Stimulated activated CD8-positive, alpha-beta memory T cell treated with anti-CD3 and anti-CD28 coated beads, Interleukin-12 subunit alpha, Interleukin-12 subunit beta, amount 100 ng/mL, for 24 hours (primary cell): ENCODE results near the gene ANXA11.

ENCODE experiments used
- DNase-seq: peaks from one replicate; pipeline ENCODE4 v3.0.0-alpha.2; 2020; ENCODE audit errors: extremely low read depth

ANXA11 gene

DNA sequence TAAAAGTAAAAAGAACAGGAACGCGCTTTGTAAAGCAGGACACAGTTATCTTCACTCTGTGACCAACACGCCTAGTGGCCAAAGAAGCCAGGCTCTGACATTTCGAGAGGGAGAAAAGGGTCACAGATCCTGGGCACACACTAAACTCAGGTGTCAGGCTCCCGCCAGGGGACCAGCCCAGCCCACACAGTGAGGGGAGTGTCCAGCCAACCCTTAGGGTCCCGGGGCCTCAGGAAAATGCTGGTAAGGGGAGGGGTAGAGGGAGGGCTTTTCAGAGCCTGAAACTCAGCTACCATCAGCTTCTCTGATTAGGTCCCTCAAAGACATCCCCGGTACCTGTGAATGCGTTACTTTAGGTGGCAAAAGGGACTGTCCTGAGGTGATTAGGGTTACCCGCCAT, 16.6 kb downstream of the ANXA11 start:
- DNase-seq, result no peak

DNA sequence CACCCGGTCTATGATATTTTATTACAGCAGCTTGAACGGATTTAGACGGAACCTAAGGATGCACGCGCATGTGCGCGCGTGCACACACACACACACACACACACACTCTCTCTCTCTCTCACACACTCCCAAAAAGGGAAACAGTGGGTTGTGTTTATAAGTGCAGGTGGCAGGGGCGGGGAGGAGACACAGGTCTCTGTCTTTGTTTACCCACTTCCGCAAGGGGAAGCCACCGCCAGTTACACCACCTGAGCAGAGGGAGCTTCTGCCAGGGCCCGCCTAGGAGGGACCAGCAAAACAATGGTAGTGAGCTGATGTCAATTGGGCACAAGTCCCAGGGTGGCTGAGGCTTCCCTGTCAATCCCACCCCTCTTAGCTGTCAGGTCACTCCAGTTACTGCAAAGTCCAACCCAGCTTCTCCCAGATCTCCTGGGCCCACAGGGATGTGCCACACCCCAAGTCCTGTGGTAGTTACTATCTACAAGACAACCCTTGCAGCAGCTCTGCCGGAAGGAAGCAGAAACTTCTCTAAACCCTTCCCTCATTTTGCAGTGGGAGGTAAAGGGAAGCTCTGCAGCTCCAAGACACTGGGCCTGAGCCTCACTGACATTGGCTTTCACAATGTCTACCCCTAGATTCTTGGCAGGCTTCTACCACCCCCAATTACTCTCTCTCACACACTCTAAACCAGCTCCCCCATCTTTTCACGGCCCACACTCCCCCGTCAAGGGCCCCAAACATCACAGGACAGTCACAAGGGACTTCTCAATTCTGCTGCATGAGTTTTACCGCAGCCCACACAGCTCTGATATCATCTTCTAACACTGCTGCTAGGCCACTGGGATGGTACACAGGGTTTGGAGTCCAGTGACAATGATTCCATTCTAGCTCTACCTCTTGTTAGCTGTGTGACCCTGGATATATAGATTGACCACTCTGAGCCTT, 17.6 kb downstream of the ANXA11 start:
- no peak for DNase-seq

DNA sequence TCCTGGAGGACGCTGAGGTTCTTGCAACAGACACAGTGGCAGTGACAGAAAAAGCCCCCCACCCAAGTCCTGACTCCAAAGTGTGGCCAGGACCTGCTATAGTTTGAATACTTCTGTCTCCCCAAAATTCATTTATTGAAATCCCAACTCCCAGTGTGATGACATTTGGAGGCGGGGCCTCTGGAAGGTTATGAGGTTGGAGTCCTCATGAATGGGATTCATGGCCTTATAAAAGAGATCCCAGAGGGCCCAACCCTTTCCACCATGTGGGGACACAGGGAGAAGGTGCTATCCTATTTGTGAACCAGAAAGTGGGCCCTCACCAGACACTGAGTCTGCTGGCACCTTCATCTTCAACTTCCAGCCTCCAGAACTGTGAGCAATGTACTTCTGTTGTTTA, 18.3 kb downstream of the ANXA11 start:
- DNase-seq, result no peak

DNA sequence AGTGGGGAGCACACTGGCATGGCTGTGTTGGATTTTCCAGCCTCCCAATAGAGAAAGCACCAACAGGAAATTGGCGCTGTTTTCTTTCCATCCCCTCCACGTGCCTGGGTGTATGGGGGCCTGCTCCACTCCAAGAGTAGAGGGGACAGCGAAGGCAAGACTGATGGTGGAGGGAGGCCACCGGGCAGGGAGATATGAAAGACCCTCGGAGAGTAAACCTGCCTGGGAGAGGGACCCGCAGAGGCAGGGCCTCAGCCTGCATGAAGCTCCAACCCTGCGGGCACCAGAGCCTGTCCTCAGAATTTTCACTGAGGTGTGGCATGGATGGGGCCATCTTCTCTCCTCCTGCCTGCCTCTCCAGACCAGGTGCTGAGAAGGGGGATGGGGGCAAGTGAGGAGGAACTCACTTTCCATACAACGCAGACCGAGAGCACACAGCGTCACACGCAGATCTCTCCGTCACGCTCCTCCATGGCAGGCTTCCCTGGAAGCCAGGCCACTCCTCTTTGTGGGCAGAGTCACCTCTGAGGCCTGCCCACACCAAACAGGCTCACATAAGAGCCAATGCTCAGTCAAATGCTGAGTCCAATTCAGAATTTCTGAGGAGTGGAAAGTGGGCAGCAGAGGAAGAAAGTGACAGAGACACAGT, 18.8 kb downstream of the ANXA11 start:
- no peak for DNase-seq

- DNase-seq, result no peak
Observed at GRCh38 chr10:80185578-80186299, 19.6 kb downstream of the ANXA11 start.

- DNase-seq, result no peak
Observed at GRCh38 chr10:80184291-80184690, 21.0 kb downstream of the ANXA11 start.

- DNase-seq, result no peak
Observed at GRCh38 chr10:80183436-80183835, 21.9 kb downstream of the ANXA11 start.

DNA sequence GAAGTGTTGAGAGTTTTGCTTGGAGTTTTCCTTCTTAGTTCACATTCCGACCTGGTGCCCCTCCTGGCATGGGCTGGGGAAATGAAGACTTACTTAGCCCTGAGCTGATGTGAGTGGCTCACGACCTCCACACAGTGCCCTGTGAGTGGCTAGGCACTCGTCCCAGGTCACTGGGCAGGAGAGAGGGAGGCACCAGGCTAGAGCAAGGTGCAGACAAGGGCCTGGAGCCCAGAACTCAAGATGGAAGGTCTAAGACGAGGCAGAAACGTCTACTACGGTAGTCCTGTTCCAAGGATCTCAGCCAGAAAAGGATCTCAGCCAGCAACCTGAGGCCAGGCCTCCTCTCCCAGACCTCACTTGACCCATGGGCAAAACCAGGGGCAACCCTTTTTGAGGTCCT, 22.4 kb downstream of the ANXA11 start:
- DNase-seq, result no peak

GRCh38 chr10:80177781-80178636, 27.3 kb downstream of the ANXA11 start:
- DNase-seq, result no peak

DNA sequence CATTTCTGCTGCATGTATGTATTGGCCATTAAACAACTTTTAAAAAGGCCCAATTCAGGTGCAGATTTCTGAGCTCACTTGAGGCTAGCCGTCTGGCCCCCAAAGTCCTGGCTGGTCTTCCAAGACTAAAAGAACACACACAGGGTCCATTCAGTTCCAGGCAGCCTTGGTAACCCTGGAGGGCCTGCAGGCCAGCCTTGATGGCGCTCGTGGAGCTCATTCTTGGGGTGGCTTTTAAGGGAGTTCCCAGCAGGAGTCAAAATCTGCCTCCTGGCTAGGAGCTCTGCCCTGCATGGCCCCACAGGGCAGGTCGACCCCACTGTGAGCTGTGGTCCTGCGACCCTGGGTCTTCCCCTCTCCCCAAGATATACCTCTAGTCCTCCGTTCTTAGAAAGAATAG, 28.8 kb downstream of the ANXA11 start:
- no peak for DNase-seq

DNA sequence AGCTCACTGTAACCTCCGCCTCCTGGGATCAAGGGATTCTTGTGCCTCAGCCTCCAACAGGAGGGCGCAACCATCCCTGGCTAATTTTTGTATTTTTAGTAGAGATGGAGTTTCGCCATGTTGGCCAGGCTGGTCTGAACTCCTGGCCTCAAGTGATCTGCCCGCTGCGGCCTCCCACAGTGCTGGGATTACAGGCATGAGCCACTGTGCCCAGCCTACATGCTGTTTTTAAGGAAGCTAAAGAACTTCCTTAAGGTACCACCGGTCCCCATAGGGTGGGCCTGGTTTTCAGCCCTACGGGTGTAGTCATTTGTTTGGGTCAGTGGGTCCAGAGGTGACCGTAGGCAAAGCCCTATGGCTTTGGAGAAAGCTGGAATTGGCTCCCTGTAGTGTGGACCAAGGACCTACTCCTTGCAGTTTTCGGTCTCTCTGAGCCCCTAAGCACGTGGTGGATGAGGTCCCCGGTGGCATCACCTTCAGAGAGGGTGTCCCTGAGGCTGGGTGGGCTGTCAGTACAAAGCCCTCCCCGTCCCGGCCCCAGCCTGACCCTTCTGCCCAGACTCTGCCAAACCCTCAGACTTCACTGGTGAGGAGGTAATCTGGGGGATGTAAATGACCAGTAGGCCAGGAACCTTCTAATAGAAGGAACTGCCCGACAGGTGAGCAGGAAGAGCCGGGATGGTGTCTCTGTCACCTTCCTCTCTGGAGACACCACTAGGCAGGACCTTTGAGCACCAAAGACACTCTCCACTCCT, 30.5 kb downstream of the ANXA11 start:
- no peak for DNase-seq

DNA sequence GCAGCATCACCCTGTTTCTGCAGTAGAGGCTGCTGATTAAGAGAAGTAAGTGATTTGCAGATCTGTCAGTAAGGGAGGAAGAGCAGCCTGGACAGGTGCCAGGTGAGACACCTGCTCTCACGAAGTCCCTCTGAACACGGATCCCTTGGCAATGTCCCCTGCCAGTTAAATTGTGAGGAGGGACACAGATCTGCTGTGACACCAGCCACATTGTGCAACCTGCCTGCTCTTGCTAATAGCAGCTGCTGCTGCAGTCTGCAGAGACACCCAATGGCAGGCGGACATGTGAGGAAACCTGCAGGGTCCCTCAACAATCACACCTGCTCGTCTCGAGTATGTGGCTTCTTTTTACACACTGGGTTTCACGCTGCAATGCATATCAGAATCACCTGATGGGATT, 31.9 kb downstream of the ANXA11 start:
- DNase-seq, result no peak

DNA sequence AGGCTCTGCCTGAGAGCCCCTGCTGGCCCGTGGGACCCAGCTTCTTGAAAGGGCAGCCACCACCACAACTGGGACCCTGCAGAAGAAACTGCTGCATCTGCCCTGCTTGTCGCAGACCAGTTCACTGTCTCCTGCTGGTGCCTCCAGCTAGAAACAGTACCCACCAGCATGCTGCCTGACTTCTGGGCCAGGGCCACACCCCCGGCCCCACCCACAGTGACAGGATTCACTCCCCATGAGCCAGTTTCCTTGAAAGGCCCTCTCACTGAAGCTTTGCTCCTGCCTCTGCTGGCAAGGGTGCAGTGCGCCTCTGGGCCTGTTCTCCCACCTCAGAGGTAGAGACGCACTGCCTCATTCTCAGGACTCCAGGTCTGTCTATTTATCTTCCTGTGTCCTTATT, 32.4 kb downstream of the ANXA11 start:
- DNase-seq, result no peak

DNA sequence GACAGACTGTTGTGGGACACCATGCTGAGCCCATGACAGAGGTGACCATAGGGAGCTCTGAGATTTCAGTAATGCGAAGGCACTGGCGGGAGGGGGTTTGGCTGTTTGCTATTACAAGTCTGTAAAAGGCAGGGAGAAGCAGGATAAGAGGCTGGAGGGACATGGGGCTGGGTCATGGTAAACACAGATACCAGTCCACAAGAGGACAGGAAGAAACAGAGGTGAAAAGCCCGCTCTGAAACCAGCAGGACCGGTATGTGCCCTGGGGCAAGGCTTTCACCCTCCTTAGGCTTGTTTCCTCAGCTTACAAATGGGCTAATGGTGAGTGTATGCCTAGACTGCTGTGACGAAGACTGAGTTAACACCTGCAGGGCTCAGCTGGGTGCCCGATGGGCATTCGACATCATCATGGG, 34.1 kb downstream of the ANXA11 start:
- DNase-seq, result no peak

GRCh38 chr10:80170641-80171040, 34.7 kb downstream of the ANXA11 start:
- no peak for DNase-seq

GRCh38 chr10:80170026-80170425, 35.3 kb downstream of the ANXA11 start:
- DNase-seq, result no peak

GRCh38 chr10:80168679-80169380, 36.5 kb downstream of the ANXA11 start:
- no peak for DNase-seq

GRCh38 chr10:80168162-80168511, 37.2 kb downstream of the ANXA11 start:
- no peak for DNase-seq

GRCh38 chr10:80167471-80168161, 37.7 kb downstream of the ANXA11 start:
- no peak for DNase-seq
